HEK293T (cell line): Measurements from ENCODE around the gene ARHGAP25.

Experiments used
- ARNT ChIP-seq: fragments of 450-650 bp; IDR thresholded peaks from 2 replicates; pipeline ENCODE4 v1.6.1; 2017; ENCODE audit warnings: mild to moderate bottlenecking
- BHLHE40 ChIP-seq: fragments of 450-650 bp; IDR thresholded peaks from 2 replicates; pipeline ENCODE4 v1.6.1; 2016; ENCODE audit warnings: mild to moderate bottlenecking, moderate library complexity, borderline replicate concordance
- ELF4 ChIP-seq: fragments of 450-650 bp; IDR thresholded peaks from 2 replicates; pipeline ENCODE4 v1.6.1; 2017; ENCODE audit warnings: antibody characterized with exemption
- FOXA1 ChIP-seq: fragments of 450-650 bp; IDR thresholded peaks from 2 replicates; pipeline ENCODE4 v1.6.1; 2016; ENCODE audit warnings: mild to moderate bottlenecking
- FOXK2 ChIP-seq: fragments of 450-650 bp; IDR thresholded peaks from 2 replicates; pipeline ENCODE4 v1.6.1; 2016; ENCODE audit warnings: mild to moderate bottlenecking
- FOXM1 ChIP-seq: fragments of 450-650 bp; IDR thresholded peaks from 2 replicates; pipeline ENCODE4 v1.6.1; 2017; ENCODE audit warnings: mild to moderate bottlenecking, borderline replicate concordance
- NFRKB ChIP-seq: fragments of 450-650 bp; IDR thresholded peaks from 2 replicates; pipeline ENCODE4 v1.6.1; 2016; ENCODE audit warnings: mild to moderate bottlenecking, moderate library complexity
- SP1 ChIP-seq: fragments of 450-650 bp; IDR thresholded peaks from 2 replicates; pipeline ENCODE4 v1.6.1; 2017
- TARDBP ChIP-seq: fragments of 450-650 bp; IDR thresholded peaks from 2 replicates; pipeline ENCODE4 v1.6.1; 2016
- ZNF384 ChIP-seq: fragments of 450-650 bp; IDR thresholded peaks from 2 replicates; pipeline ENCODE4 v1.6.1; 2016

GRCh38 chr2:68710336-68710735, 24.3 kb upstream of the ARHGAP25 start:
- TF ChIP-seq FOXA1 (no peak), FOXK2 (no peak), TARDBP (no peak), NFRKB (no peak), BHLHE40 (no peak), ELF4 (no peak), ZNF384 (no peak), FOXM1 (no peak), ARNT (no peak), SP1 (no peak)
